AG09319 (cell line): ENCODE data around the gene CKM.

Source experiments
- DNase-seq: peaks from one replicate; pipeline ENCODE4 v3.0.0-alpha.2; 2010; ENCODE audit warnings: low read depth; ENCODE audit errors: extremely low read depth
- TF ChIP-seq, protein P1 (sequence below): IDR thresholded peaks from 2 replicates; pipeline ENCODE4 v1.5.1; 2011; ENCODE audit warnings: low read depth, mild to moderate bottlenecking, inconsistent platforms, low read length, moderate library complexity

CKM gene

GRCh38 chr19:45280471-45280961, 42.2 kb downstream of the CKM start:
- no peak for DNase-seq
- TF ChIP-seq, protein P1, sequence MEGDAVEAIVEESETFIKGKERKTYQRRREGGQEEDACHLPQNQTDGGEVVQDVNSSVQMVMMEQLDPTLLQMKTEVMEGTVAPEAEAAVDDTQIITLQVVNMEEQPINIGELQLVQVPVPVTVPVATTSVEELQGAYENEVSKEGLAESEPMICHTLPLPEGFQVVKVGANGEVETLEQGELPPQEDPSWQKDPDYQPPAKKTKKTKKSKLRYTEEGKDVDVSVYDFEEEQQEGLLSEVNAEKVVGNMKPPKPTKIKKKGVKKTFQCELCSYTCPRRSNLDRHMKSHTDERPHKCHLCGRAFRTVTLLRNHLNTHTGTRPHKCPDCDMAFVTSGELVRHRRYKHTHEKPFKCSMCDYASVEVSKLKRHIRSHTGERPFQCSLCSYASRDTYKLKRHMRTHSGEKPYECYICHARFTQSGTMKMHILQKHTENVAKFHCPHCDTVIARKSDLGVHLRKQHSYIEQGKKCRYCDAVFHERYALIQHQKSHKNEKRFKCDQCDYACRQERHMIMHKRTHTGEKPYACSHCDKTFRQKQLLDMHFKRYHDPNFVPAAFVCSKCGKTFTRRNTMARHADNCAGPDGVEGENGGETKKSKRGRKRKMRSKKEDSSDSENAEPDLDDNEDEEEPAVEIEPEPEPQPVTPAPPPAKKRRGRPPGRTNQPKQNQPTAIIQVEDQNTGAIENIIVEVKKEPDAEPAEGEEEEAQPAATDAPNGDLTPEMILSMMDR = no peak

GRCh38 chr19:45279587-45280192, 43.0 kb downstream of the CKM start:
- no peak for DNase-seq

DNA sequence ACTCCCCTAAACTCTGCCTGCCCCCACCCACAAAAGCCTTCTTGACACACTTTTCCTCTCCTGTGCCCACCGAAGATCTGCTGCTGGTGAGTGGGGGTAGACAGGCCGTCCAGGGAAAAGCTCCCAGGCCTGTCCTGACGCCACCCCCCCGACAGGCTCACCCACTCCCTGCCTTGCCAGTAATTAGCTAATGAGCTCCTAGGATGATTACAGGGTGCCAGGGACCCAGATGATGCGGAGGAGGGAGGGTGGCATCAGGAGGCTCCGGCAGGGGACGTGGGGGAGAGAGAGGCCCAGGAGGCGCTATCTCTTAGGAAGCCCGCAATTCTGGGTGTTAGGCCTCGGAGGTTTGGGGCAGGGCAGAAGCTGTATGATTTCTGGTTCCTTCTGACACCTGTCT, 44.6 kb downstream of the CKM start:
- TF ChIP-seq, protein P1 = no peak
- DNase-seq = no peak

More at GRCh38 chr19:45279587-45280192, 43.0 kb downstream of the CKM start:
- TF ChIP-seq, protein P1 = no peak

- no peak for DNase-seq
- TF ChIP-seq, protein P1 = no peak
These were observed 46.4 kb downstream of the CKM start for GRCh38 chr19:45276284-45276687.

DNA sequence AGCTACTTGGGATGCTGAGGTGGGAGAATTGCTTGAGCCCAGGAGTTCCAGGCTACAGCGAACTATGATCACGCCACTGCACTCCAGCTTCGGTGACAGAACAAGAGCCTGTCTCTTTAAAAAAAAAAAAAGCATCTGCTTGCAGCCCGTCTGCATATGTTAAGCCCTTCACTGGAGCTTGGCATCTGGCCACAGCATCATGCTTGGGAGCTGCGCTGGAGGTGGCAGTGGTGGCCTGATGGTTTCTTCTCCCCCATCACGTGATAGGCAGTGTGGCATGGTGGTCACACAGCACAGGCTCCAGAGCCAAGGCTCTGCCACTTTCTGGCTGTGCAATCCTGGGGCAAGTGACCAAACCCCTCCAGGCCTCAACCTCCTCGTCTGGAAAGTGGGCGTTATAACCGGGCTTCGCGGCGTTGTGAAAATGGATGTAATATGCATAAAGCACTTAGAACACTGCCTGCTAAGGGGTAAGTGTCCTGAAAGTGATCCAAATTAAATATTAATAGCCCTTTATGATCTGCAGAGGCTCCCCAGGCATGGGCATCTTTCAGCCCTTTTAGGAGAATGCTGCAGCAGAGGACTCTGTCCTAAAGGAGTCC, 47.2 kb downstream of the CKM start:
- DNase-seq = no peak
- TF ChIP-seq, protein P1 = no peak

- no peak for DNase-seq
- TF ChIP-seq, protein P1 = no peak
These were observed 49.2 kb downstream of the CKM start for GRCh38 chr19:45273521-45273855.

DNA sequence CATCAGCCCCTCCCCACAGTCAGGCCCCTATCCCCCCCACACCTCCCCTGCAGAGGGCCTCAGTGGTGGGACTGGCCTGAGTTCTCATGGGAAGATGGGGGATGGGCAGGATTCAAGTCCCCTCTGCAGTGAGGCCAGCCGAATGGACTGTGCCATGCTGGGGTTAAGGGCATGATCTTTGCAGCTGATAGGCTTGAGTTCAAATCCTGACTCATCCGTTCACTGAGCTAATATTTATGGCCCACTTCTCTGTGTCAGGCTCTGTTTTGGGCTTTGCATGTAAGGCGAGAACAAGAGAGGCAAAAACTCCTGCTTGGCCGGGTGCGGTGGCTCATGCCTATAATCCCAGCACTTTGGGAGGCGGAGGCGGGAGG, 51.0 kb downstream of the CKM start:
- TF ChIP-seq, protein P1 = no peak
- no peak for DNase-seq
